Measurements from ENCODE around the gene STT3B.

DNA sequence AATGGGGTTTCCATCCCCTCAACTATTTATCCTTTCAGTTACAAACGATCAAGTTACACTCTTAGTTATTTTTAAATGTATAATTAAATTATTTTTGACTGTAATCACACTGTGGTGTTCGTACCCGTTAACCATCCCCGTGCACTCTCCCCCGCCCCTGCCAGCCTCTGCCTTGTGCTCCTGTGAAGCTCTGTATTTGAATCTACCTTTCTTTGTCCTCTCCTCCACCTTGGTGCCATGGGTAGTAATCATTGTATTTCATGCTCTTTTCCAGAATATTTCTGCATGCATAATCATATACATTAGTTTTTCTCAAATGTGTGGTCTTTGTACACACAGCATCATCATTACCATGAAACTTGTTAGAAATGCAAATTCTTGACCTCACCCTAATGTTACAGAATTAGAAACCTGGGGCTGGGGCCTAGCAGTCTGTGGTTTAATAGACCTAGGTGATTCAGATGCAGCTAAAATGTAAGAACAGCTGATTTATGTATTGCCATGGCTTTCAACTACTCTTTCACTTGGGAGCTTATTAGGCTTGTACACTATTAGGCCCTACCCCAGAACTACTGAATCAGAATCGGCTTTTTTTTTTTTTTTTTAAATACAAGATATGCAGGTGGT, 91.5 kb downstream of the STT3B start:
- TF ChIP-seq, protein P1, sequence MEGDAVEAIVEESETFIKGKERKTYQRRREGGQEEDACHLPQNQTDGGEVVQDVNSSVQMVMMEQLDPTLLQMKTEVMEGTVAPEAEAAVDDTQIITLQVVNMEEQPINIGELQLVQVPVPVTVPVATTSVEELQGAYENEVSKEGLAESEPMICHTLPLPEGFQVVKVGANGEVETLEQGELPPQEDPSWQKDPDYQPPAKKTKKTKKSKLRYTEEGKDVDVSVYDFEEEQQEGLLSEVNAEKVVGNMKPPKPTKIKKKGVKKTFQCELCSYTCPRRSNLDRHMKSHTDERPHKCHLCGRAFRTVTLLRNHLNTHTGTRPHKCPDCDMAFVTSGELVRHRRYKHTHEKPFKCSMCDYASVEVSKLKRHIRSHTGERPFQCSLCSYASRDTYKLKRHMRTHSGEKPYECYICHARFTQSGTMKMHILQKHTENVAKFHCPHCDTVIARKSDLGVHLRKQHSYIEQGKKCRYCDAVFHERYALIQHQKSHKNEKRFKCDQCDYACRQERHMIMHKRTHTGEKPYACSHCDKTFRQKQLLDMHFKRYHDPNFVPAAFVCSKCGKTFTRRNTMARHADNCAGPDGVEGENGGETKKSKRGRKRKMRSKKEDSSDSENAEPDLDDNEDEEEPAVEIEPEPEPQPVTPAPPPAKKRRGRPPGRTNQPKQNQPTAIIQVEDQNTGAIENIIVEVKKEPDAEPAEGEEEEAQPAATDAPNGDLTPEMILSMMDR (IDR thresholded peaks at IDR 0.05) = no peak
- TF ChIP-seq POLR2A (IDR thresholded peaks at IDR 0.05) (no peak), POLR2AphosphoS5 (IDR thresholded peaks at IDR 0.05) (no peak)

Measured in suprapubic skin (tissue), 4 donors.